Endodermal cell (in vitro differentiated cells): ENCODE measurements around the gene ATRNL1. TPM values are rescaled to one million over a fixed set of nuclear protein-coding genes. Genes with fewer than 3 reads are reported as not detected.

Experiments used
- DNase-seq: peaks from one replicate; pipeline ENCODE4 v3.0.0-alpha.2; 2017
- H3K27ac ChIP-seq: 2 replicates; pipeline ENCODE4 v1.5.1; 2013; ENCODE audit warnings: mild to moderate bottlenecking, low read depth, low read length, moderate library complexity
- H3K27me3 ChIP-seq: 2 replicates; pipeline ENCODE4 v1.6.1; 2013; ENCODE audit warnings: mild to moderate bottlenecking, low read length, moderate library complexity; ENCODE audit not compliant: insufficient read depth, control insufficient read depth, poor library complexity, severe bottlenecking
- H3K36me3 ChIP-seq: 2 replicates; pipeline ENCODE4 v1.7.0; 2013; ENCODE audit warnings: mild to moderate bottlenecking, low read length, moderate library complexity; ENCODE audit not compliant: control insufficient read depth, insufficient read depth
- H3K4me1 ChIP-seq: one replicate; pipeline ENCODE4 v1.7.0; 2013; ENCODE audit warnings: low read length; ENCODE audit not compliant: control insufficient read depth, insufficient read depth
- H3K4me3 ChIP-seq: 2 replicates; pipeline ENCODE4 v1.5.1; 2013; ENCODE audit warnings: mild to moderate bottlenecking, low read length, moderate library complexity
- H3K9ac ChIP-seq: 2 replicates; pipeline ENCODE4 v1.6.1; 2013; ENCODE audit warnings: mild to moderate bottlenecking, low read length, moderate library complexity; ENCODE audit not compliant: poor library complexity, severe bottlenecking; ENCODE audit errors: extremely low read depth
- H3K9me3 ChIP-seq: 2 replicates; pipeline ENCODE4 v1.6.1; 2013; ENCODE audit warnings: mild to moderate bottlenecking, low read length, moderate library complexity; ENCODE audit not compliant: control insufficient read depth
- H3K27ac Mint-ChIP-seq: 2 replicates; pipeline ENCODE4 v1.8.0; 2020; ENCODE audit warnings: mixed read lengths
- H3K27me3 Mint-ChIP-seq: 2 replicates; pipeline ENCODE4 v1.8.0; 2021; ENCODE audit warnings: mild to moderate bottlenecking, mixed read lengths; ENCODE audit not compliant: insufficient read depth
- H3K36me3 Mint-ChIP-seq: 2 replicates; pipeline ENCODE4 v1.8.0; 2020; ENCODE audit warnings: low read depth, mixed read lengths
- H3K4me1 Mint-ChIP-seq: 2 replicates; pipeline ENCODE4 v1.8.0; 2020; ENCODE audit warnings: mixed read lengths
- H3K4me3 Mint-ChIP-seq: 2 replicates; pipeline ENCODE4 v1.8.0; 2020; ENCODE audit warnings: mild to moderate bottlenecking, moderate library complexity, mixed read lengths
- H3K9me3 Mint-ChIP-seq: 2 replicates; pipeline ENCODE4 v1.8.0; 2020; ENCODE audit warnings: mild to moderate bottlenecking, mixed read lengths
- CTCF ChIP-seq: fragments of 200-600 bp; sonication (generic); conservative IDR thresholded peaks from 2 replicates; pipeline ENCODE4 v1.5.0; 2021; ENCODE audit warnings: antibody characterized with exemption, mild to moderate bottlenecking
- WGBS, 2 experiments: methylation state at CpG; one replicate each; pipeline versions ENCODE4 v1.1.5 to v1.1.7; 2013; ENCODE audit warnings: missing lambda C conversion rate in 2 of 2, mixed read lengths in 1 of 2; ENCODE audit not compliant: insufficient coverage in 1 of 2, insufficient read length in 1 of 2; 5-methylcytosine and 5-hydroxymethylcytosine counted together
- total RNA-seq, 2 donors: library from RNA; stranded (reverse); fragmentation: NEBNext Ultra II Directional in 1 of 2; extraction: Animal tissue kit (Norgen Biotek cat#: 25700) in 1 of 2; gene quantifications; 2 replicates in 1 of 2; 3 replicates in 1 of 2; pipeline ENCODE4 v1.2.1, GENCODE V29; 2021

ATRNL1 gene
- total RNA-seq, 2 donors from 2014 or later = 8.0 to 9.0 TPM

- Mint-ChIP-seq H3K27me3 (no peaks in the 10 kb centered on the region), H3K4me1 (peaks cover 18% of the 10 kb centered on the region), H3K27ac (no peak overlapping the region), H3K4me3 (no peak overlapping the region), H3K36me3 (no peaks in the 10 kb centered on the region), H3K9me3 (no peaks in the 10 kb centered on the region)
- DNase-seq = no peak
- no peak overlapping the region for H3K4me3 ChIP-seq
- H3K9me3 ChIP-seq = no peaks in the 10 kb centered on the region
- peaks cover 5% of the 10 kb centered on the region for H3K4me1 ChIP-seq
- H3K36me3 ChIP-seq = no peaks in the 10 kb centered on the region
- H3K27ac ChIP-seq = no peak overlapping the region
- no peak for TF ChIP-seq CTCF
- WGBS, 2 experiments = 91 to 100% methylated on average over 5 of the region's 5 CpGs
- no peaks in the 10 kb centered on the region for H3K27me3 ChIP-seq
- no peak overlapping the region for H3K9ac ChIP-seq
Observed at GRCh38 chr10:115909037-115909436, 815.9 kb downstream of the ATRNL1 start.

GRCh38 chr10:115909962-115910731, 817.0 kb downstream of the ATRNL1 start:
- Histone ChIP-seq H3K9ac (no peak overlapping the region), H3K4me1 (peaks cover 5% of the 10 kb centered on the region), H3K27me3 (no peaks in the 10 kb centered on the region), H3K9me3 (no peaks in the 10 kb centered on the region), H3K36me3 (no peaks in the 10 kb centered on the region), H3K4me3 (no peak overlapping the region), H3K27ac (no peak overlapping the region)
- Mint-ChIP-seq H3K36me3 (no peaks in the 10 kb centered on the region), H3K27ac (no peak overlapping the region), H3K4me3 (no peak overlapping the region), H3K9me3 (no peaks in the 10 kb centered on the region), H3K4me1 (peaks cover 14% of the 10 kb centered on the region), H3K27me3 (no peaks in the 10 kb centered on the region)
- WGBS, 2 experiments = 93% methylated on average over 4 of the region's 4 CpGs; no CpG with 5 or more reads in 1 of the 2 experiments
- peak; percentile 42 for TF ChIP-seq CTCF
- DNase-seq = no peak

- 96 to 100% methylated on average over 1 to 3 of the region's 3 CpGs for WGBS, 2 experiments
Observed at GRCh38 chr10:115914475-115914874, 821.3 kb downstream of the ATRNL1 start.

More at GRCh38 chr10:115914475-115914874, 821.3 kb downstream of the ATRNL1 start:
- no peaks in the 10 kb centered on the region for H3K27me3 ChIP-seq
- H3K27ac ChIP-seq = no peak overlapping the region
- TF ChIP-seq CTCF = no peak
- Mint-ChIP-seq H3K36me3 (no peaks in the 10 kb centered on the region), H3K27ac (no peak overlapping the region), H3K27me3 (no peaks in the 10 kb centered on the region), H3K4me3 (no peak overlapping the region), H3K9me3 (no peaks in the 10 kb centered on the region), H3K4me1 (peaks cover 3% of the 10 kb centered on the region)
- H3K9me3 ChIP-seq = no peaks in the 10 kb centered on the region
- H3K4me3 ChIP-seq = no peak overlapping the region
- DNase-seq = no peak
- H3K4me1 ChIP-seq = peaks cover 5% of the 10 kb centered on the region
- H3K9ac ChIP-seq = no peak overlapping the region
- H3K36me3 ChIP-seq = no peaks in the 10 kb centered on the region
